Measurements from ENCODE around the gene IFI30.

GRCh38 chr19:18190278-18190677 lies 16.7 kb downstream of the IFI30 start:
- no peak for TF ChIP-seq POLR2A (IDR thresholded peaks at IDR 0.05)
- no peak for TF ChIP-seq CTCF (IDR thresholded peaks at IDR 0.05)

Measured in thyroid gland (tissue), 4 donors.